ENCODE results near the gene RPUSD1.

RPUSD1 gene

DNA sequence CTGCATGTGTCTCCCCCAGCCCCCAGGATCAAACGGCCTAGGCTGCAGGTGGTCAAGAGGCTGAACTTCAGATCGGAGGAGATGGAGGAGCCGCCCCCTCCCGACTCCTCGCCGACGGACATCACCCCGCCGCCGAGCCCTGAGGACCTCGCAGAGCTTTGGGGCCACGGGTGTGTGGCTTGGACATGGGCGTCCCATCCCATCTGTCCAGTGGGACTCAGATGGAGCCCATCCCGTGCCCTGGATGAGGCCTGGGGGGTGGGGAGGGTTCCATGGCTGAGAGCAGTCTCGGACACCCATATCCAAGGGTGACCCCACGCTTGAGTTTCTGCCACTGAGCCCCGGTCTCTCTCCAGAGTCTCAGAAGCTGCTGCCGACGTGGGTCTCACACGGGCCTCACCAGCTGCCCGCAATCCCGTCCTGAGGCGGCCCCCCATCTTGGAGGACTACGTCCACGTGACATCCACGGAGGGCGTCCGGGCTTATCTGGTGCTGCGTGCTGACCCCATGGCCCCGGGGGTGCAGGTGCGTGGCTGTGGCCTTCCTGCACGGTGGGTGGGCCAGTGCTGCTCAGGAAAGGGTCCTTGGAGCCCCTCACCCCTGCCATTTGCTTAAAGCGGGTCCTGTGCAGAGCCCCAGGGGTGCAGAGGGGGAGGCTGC, 1.1 kb upstream of the RPUSD1 start:
- TF ChIP-seq, protein P1, sequence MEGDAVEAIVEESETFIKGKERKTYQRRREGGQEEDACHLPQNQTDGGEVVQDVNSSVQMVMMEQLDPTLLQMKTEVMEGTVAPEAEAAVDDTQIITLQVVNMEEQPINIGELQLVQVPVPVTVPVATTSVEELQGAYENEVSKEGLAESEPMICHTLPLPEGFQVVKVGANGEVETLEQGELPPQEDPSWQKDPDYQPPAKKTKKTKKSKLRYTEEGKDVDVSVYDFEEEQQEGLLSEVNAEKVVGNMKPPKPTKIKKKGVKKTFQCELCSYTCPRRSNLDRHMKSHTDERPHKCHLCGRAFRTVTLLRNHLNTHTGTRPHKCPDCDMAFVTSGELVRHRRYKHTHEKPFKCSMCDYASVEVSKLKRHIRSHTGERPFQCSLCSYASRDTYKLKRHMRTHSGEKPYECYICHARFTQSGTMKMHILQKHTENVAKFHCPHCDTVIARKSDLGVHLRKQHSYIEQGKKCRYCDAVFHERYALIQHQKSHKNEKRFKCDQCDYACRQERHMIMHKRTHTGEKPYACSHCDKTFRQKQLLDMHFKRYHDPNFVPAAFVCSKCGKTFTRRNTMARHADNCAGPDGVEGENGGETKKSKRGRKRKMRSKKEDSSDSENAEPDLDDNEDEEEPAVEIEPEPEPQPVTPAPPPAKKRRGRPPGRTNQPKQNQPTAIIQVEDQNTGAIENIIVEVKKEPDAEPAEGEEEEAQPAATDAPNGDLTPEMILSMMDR (conservative IDR thresholded peaks at IDR 0.05; ENCODE audit: low read length), result no peak
- H3K4me3 ChIP-seq (ENCODE audit: low read length), result peak overlapping the region; percentile 78
- DNase-seq (ENCODE audit: low read depth), result no peak

DNA sequence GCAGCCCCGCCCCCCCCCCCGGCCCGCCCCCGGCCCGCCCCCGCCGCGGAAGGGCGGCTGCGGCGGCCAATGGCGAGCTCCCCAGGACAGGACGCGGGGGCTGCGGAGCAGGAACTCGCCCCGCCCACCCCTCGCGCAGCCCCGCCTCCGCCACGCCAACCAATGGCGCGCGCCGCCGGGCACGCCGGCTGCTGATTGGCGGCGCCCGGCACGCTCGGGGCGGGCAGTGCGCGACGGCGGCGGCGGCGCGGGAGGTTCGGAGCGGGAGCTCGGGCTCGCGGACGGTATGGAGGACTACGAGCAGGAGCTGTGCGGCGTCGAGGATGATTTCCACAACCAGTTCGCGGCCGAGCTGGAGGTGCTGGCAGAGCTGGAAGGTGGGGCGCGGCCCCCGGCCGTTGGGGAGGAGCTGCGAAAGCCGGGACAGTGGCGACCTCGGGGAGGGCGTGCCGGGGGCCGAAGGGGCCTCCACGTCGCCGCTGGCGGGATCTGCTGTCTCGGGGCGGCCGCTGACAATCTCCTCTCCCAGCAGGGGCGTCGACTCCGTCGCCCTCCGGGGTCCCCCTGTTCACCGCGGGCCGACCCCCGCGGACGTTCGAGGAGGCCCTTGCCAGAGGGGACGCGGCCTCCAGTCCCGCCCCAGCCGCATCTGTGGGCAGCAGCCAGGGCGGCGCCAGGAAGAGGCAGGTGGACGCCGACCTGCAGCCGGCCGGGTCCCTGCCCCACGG, 382 bp upstream of the RPUSD1 start, which contains the start of gene CHTF18:
TSS of gene CHTF18 (plus strand) at position 222 of the 728 bp plus-strand sequence. CDS start at position 287, 65 bp downstream.
- TF ChIP-seq, protein P1 (conservative IDR thresholded peaks at IDR 0.05; ENCODE audit: low read length), result no peak
- H3K4me3 ChIP-seq (ENCODE audit: low read length), result peak within 1 kb of the TSS; percentile 85
- peak; percentile 89 for DNase-seq (ENCODE audit: low read depth)

DNA sequence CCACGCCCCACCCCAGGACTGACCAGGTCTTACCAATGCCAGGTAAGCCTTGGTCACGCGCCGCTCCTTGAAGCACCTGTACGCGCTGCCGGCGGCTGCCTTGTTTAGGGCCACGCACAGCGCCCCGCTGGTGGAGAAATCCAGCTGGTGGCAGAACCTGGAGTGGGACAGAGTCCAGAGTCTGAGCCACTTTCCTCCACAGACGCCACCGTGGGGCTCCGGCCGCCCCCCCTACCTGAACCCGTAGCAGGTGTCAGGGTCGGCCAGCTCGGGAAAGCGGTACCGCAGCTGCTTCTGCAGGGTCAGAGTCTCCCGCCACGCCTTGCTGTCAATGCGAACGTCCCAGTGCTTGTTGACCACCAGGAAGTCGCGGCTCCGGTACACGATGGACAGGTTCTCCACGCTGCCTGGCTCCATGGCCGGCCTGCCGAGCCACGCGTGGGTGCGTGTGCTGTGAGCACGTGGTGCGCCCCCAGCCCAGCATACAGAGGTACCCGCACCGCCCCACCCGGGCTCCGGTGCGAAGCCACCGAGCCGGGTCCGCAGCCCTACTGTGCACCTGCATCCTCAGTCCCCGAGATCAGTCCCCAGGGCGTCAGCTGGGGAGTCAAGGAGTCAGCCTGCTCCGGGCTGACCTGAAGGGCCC, 737 bp downstream of the RPUSD1 start:
- DNase-seq (ENCODE audit: low read depth), result no peak
- TF ChIP-seq, protein P1 (conservative IDR thresholded peaks at IDR 0.05; ENCODE audit: low read length), result no peak
- peak overlapping the region; percentile 85 for H3K4me3 ChIP-seq (ENCODE audit: low read length)

DNA sequence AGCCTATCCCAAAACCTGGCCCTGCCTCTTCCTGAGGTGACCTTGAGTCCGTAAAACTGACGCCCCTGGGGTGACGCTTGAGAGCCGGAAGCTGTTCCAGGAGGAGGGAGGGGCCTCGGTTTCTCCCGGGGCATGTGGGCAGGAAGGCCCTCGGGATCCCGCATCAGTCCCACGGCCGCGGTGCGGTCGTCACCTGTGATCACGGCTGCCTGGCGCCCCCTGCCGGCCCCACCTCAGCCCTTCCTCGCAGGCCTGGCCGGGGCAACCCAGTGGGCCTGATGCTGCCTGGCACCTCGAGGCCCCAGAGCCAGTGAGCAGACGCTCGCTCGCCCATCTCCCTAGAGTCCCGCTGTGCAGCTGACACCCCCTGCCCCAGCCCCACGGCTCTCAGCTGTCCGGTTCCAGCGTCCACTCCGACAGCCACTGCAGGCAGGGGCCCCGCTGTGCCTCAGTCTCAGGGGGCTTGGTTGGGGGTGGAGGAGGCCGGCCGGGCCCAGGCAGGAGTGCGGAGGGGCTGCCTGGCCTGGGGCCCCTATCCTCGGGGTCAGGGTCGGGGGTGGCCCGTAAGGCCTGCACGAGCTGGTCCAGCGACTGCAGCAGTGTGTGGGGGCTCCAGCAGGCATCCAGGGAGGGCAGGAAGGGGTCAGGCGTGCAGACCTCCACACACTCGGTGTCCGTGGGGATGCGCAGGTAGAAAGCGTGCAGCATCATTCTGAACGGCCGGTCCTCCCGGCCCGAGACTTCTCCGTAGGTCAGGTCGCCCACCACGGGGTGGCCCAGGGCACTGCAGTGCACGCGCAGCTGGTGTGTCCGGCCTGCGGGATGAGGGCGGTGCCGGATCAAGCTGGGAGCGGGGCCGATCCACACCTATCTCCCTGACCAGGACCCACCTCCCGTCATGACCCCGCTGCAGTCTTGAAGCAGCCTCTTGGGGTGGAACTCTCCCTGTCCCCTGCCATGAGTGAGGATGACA, 2.3 kb downstream of the RPUSD1 start:
- DNase-seq (ENCODE audit: low read depth), result peak; percentile 51

DNA sequence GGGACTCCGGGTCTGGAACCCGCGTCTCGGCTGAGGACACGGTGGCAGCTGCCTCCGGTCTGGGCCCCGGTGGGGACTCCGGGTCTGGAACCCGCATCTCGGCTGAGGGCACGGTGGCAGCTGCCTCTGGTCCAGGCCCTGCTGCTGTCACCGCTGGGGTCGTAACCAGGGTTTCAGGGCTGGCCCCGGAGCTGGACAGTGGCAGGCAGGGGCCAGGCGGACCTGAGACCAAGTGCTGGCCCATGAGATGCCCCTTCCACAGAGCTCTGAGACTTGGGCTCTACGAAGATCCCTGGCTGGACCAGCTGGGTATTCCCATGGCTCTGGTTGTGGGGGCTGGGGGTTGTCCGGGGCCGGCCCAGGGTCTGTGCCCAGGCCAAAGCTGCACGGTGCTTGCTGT, 3.8 kb downstream of the RPUSD1 start:
- no peak for DNase-seq (ENCODE audit: low read depth)
- TF ChIP-seq, protein P1 (conservative IDR thresholded peaks at IDR 0.05; ENCODE audit: low read length), result no peak
- no peak overlapping the region for H3K4me3 ChIP-seq (ENCODE audit: low read length)

More for the DNA sequence above, 2.3 kb downstream of the RPUSD1 start:
- TF ChIP-seq, protein P1 (conservative IDR thresholded peaks at IDR 0.05; ENCODE audit: low read length), result peak; percentile 57
- no peak overlapping the region for H3K4me3 ChIP-seq (ENCODE audit: low read length)

DNA sequence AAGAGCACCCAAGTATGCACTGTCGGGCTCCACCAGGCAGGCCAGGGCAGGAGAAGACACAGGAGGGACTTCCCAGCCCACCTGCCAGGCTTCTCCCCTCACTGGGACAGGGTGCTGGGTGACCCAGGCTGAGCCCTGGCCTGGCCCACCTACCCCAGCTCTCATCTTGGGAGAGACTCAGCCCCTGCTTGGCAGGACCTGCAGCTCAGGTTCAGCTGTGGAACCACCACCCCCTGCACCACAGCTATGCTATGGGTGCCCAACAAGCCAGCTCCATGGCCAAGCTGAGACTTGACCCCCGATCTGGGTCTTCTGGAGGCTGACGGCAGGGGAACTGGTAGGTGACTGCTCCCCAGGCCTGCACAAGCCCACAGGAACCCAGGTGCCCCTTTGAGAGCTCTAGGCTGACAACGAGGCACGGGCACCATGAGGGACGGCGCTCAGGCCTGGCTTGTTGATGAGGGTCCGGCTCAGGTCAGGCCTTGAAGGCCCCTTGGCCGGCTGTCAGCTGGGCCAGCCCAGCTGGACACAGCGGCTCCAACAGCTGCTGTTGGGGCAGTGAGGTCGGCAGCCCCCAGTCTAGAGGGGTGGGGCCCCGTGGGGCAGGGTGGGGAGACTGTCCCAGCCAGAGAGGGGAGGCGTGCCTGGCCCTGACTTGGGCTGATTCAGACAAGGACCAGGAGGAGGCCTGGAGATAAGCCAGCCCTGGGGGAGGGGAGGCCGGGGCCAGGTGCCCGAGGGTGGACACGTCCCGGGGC, 4.6 kb downstream of the RPUSD1 start:
- H3K4me3 ChIP-seq (ENCODE audit: low read length), result no peak overlapping the region
- TF ChIP-seq, protein P1 (conservative IDR thresholded peaks at IDR 0.05; ENCODE audit: low read length), result no peak
- DNase-seq (ENCODE audit: low read depth), result no peak
